NCI-H1436 (cell line): ENCODE results near the gene BBS7.

Experiments used
- DNase-seq: peaks from one replicate; lab custom pipeline; 2025; lab: John Stamatoyannopoulos, UW

BBS7 gene

GRCh38 chr4:121827853-121828252, 42.4 kb downstream of the BBS7 start:
- no peak for DNase-seq

- DNase-seq: no peak
Observed at GRCh38 chr4:121824950-121825349, 45.3 kb downstream of the BBS7 start.

GRCh38 chr4:121824171-121824527, 46.1 kb downstream of the BBS7 start:
- DNase-seq: no peak

DNA sequence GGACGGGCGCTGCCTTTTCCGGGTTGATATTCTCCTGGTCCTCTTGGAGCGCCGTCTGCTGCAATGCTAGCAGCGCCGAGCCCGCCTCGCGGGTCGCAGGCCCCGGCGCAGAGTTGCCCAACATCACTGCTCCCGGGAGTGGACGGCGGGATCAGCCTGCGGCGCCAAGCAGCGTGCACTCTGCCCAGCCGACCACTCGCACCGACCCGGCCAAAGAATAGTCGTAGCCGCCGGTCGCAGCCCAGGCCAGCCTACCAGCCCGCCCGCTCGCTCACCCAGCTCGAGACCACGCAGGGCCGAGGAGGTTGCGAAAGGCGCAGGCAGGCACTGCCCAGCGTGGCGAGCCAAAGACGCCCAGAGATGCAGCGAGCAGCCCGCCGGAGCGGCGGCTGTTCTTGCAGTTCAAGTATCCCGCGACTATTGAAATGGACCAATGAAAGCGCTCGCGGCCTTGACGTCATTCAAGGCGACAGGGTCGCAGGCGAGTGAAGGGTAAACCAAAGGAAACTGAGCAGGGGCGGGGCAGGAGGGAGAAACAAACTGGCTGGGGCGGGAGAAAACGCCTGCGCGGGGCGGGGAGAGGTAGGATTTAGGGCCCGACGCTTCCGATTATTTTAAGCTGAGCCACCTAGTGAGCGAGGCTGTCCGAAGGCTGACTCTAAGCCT, 46.6 kb downstream of the BBS7 start, which contains the start of gene CCNA2:
Gene CCNA2 (minus strand): TSS at position 379 of the 666 bp plus-strand sequence. CDS start 255 bp downstream, at position 124.
- peak; percentile 93 for DNase-seq

GRCh38 chr4:121822796-121823504, 47.3 kb downstream of the BBS7 start:
- no peak for DNase-seq

DNA sequence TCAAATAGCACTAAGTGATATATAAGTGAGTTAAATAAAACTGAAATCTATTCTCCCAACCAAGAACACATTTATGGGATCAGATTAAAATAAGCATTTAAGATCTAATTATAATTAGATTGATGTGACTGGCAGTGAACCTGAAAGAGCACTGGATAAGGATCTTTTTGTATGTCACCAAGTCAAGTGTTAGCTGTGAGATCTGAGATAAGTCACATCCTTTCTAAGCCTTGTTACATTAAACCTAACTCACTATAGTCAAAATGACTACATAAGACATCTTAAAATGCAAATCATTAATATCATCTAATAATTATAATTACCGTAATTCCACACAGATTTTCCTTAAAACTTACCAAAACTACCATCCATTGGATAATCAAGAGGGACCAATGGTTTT, 48.2 kb downstream of the BBS7 start:
- DNase-seq: no peak

GRCh38 chr4:121819216-121819965, 50.9 kb downstream of the BBS7 start:
- no peak for DNase-seq

- no peak for DNase-seq
Observed at GRCh38 chr4:121818215-121818614, 52.1 kb downstream of the BBS7 start.

GRCh38 chr4:121817701-121818100, 52.6 kb downstream of the BBS7 start:
- no peak for DNase-seq

DNA sequence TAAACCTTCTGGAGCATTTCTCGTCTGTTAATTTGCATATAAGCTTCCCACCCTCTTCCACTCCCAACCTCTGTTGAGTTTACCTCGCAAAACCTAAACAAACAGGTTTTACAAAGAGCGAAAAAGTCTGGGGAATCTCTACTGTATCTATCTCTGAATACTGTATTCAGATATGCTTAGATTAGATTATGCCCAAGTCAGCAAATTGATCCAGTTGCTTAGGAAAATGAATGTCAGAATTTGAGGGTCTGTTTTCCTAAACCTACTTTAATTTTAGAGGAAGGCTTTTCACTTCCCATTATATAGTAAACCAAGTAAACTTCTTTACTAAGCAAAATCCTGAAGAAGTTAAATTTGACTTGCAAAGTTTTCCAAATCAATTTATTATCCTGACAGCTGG, 53.3 kb downstream of the BBS7 start:
- DNase-seq: no peak

GRCh38 chr4:121814756-121815155, 55.5 kb downstream of the BBS7 start:
- DNase-seq: no peak

DNA sequence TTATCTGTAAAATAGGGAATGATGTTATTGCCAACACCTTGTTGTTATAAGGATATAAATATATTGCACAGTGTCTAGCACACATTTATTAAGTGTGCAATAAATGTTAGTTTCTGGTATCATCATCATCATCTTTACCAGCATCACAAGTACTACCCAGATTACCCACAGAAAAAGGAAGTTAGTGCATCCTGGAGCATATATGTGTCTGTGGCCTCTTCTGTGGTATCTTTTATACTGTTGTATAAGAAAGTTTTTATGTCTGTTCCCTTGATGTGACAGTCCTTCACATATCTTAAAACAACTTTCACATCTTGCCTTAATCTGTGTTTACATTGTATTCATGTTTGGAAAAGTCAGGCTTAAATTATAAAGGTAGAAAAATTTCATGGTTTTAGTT, 59.2 kb downstream of the BBS7 start:
- DNase-seq: no peak

DNA sequence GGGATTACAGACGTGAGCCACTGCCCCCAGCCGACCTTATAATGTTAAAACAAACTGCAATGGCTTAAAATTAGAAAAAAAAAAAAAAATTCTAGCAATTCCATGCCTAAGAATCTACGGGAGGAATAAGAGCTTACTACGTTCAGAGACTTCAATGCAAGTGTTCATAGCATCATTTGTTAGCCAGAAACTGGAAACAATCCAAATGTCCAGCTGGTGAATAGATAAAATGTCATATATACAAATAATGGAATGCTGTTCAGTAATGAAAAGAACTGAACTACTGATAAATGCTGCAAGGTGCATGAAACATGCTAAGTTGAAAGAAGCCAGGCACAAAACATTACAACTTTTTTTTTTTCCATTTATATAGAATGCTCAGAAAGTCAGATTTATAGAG, 63.9 kb downstream of the BBS7 start:
- no peak for DNase-seq

DNA sequence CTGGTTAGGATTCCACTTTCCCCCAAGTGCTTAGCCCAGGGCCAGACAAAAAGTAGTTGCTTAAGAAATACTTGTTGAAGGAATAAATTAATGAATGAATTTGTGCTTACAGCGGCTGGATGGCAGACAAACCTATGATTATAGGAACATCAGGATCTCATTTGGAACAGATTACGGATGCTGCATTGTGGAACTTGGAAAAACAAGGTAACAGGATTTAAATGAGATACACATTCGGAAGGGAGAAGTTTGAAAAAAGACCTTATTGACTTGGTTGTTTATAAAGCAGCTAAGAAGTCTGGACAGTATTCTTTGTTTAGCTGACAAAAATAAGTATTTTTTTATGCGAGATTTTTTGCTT, 68.6 kb downstream of the BBS7 start:
- no peak for DNase-seq

DNA sequence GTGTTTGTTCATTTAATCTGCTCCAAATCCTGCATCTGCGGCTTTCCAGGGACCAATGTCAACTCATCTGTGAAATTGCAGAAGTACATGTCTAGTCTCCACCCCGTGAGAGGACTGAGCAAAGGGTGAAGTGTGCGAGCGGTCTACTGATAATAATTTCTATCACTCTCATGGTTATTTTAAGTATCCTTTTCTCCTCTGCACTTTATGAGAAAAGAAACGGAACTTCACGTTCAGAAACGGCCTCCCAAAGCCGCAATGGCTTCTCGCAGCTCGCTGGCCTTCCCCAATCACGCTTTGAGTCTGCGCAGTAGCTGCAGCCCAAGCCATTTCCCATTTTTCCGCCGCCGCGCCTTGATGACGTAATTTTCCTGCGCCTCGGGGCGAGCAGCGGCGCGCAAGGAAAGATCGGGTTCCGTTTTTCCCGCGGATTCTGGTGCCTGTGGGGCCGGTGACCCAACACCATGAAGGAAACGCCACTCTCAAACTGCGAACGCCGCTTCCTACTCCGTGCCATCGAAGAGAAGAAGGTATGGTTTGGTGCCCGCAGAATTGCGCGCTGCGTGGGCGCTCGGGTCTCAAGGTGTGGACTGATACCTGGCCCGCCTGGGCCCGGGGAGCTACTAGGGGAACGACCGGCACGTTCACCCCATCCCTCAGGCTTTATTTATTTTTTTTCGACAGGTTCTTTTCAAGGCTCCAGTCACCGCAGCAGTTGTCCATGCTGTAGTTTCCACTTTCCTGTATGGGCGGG, 69.1 kb downstream of the BBS7 start, which contains the start of gene EXOSC9:
Gene EXOSC9 (plus strand): TSS at position 363 of the 754 bp plus-strand sequence. CDS start 102 bp downstream, at position 465.
- DNase-seq: peak; percentile 92

DNA sequence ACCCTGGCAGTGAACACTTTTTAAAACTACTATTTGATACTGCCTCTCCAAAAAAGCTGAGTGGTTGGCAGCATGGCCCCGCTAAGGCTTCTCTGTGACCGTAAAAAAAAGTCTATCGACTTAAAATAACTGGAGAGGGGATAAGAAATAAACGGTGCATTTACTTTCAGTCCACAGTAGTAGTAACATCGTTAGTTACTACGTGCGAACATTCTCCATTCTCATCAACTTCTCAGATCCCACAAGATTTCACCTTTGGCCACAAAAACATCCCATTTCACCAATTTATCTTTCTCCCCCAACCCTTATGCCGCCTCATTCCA, 69.7 kb downstream of the BBS7 start:
- no peak for DNase-seq

GRCh38 chr4:121799867-121800501, 70.3 kb downstream of the BBS7 start:
- no peak for DNase-seq

DNA sequence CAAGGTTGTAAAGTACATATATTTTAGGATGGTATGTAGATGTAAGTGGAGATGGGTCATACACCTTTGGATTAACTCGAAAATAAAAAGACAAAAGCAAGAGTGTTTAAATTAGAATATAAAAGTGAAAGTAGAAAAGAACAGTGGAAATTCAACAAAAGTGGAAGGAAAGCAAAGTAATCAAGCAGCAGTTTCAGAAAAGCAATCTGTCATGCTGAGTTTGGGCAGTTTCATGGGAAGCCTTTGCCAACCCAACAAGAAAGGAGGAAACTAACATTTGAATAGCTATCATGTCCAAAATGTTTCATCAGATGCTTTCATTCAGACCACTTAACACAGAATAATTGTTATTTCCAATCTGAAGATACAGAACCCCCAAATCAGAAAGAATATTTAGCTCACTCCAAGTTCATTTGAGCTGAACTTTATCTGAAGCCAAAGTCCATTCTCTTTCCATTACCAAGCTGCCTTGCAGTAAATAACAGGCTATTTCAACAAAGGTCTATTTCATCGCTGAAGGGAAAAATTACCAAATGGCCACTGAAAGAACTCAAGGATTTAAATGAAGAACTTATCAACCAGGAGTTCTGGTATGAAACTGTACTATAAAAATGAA, 71.0 kb downstream of the BBS7 start:
- DNase-seq: no peak

GRCh38 chr4:121796283-121796682, 74.0 kb downstream of the BBS7 start:
- no peak for DNase-seq

GRCh38 chr4:121794505-121795188, 75.6 kb downstream of the BBS7 start:
- no peak for DNase-seq

GRCh38 chr4:121792966-121793365, 77.3 kb downstream of the BBS7 start:
- no peak for DNase-seq
